Measurements from ENCODE around the gene STAC2.

The STAC2 gene

GRCh38 chr17:39192901-39193300, 32.8 kb downstream of the STAC2 start:
- peaks cover 22% of the 10 kb centered on the region for H3K36me3 ChIP-seq (ENCODE audit: control insufficient read depth, insufficient read depth, low read length)
- no peak overlapping the region for H3K4me3 ChIP-seq (ENCODE audit: low read depth, low read length)
- no peaks in the 10 kb centered on the region for H3K27me3 ChIP-seq (ENCODE audit: control insufficient read depth, insufficient read depth, low read length)
- H3K9me3 ChIP-seq (ENCODE audit: control insufficient read depth, insufficient read depth, low read length), result no peaks in the 10 kb centered on the region
- H3K9ac ChIP-seq (ENCODE audit: low read depth, low read length), result no peak overlapping the region
- peaks cover 11% of the 10 kb centered on the region for H3K4me1 ChIP-seq (ENCODE audit: control insufficient read depth, insufficient read depth, low read length)

GRCh38 chr17:39191750-39192510, 33.8 kb downstream of the STAC2 start:
- H3K36me3 ChIP-seq (ENCODE audit: control insufficient read depth, insufficient read depth, low read length), result peaks cover 28% of the 10 kb centered on the region

GRCh38 chr17:39187152-39187830, 38.5 kb downstream of the STAC2 start:
- H3K9ac ChIP-seq (ENCODE audit: low read depth, low read length), result no peak overlapping the region
- H3K36me3 ChIP-seq (ENCODE audit: control insufficient read depth, insufficient read depth, low read length), result peaks cover 41% of the 10 kb centered on the region
- H3K27me3 ChIP-seq (ENCODE audit: control insufficient read depth, insufficient read depth, low read length), result no peaks in the 10 kb centered on the region
- H3K4me1 ChIP-seq (ENCODE audit: control insufficient read depth, insufficient read depth, low read length), result no peaks in the 10 kb centered on the region
- no peaks in the 10 kb centered on the region for H3K9me3 ChIP-seq (ENCODE audit: control insufficient read depth, insufficient read depth, low read length)
- H3K4me3 ChIP-seq (ENCODE audit: low read depth, low read length), result no peak overlapping the region

More at GRCh38 chr17:39191750-39192510, 33.8 kb downstream of the STAC2 start:
- no peaks in the 10 kb centered on the region for H3K27me3 ChIP-seq (ENCODE audit: control insufficient read depth, insufficient read depth, low read length)
- H3K4me3 ChIP-seq (ENCODE audit: low read depth, low read length), result no peak overlapping the region
- no peak overlapping the region for H3K9ac ChIP-seq (ENCODE audit: low read depth, low read length)
- H3K4me1 ChIP-seq (ENCODE audit: control insufficient read depth, insufficient read depth, low read length), result peaks cover 11% of the 10 kb centered on the region
- H3K9me3 ChIP-seq (ENCODE audit: control insufficient read depth, insufficient read depth, low read length), result no peaks in the 10 kb centered on the region

GRCh38 chr17:39186481-39187002, 39.2 kb downstream of the STAC2 start:
- peaks cover 36% of the 10 kb centered on the region for H3K36me3 ChIP-seq (ENCODE audit: control insufficient read depth, insufficient read depth, low read length)
- no peaks in the 10 kb centered on the region for H3K27me3 ChIP-seq (ENCODE audit: control insufficient read depth, insufficient read depth, low read length)
- no peaks in the 10 kb centered on the region for H3K9me3 ChIP-seq (ENCODE audit: control insufficient read depth, insufficient read depth, low read length)
- H3K4me3 ChIP-seq (ENCODE audit: low read depth, low read length), result no peak overlapping the region
- H3K4me1 ChIP-seq (ENCODE audit: control insufficient read depth, insufficient read depth, low read length), result no peaks in the 10 kb centered on the region
- H3K9ac ChIP-seq (ENCODE audit: low read depth, low read length), result no peak overlapping the region

- no peak overlapping the region for H3K4me3 ChIP-seq (ENCODE audit: low read depth, low read length)
- H3K9ac ChIP-seq (ENCODE audit: low read depth, low read length), result no peak overlapping the region
- H3K36me3 ChIP-seq (ENCODE audit: control insufficient read depth, insufficient read depth, low read length), result peaks cover 33% of the 10 kb centered on the region
- no peaks in the 10 kb centered on the region for H3K9me3 ChIP-seq (ENCODE audit: control insufficient read depth, insufficient read depth, low read length)
- H3K4me1 ChIP-seq (ENCODE audit: control insufficient read depth, insufficient read depth, low read length), result no peaks in the 10 kb centered on the region
- H3K27me3 ChIP-seq (ENCODE audit: control insufficient read depth, insufficient read depth, low read length), result no peaks in the 10 kb centered on the region
Measured at GRCh38 chr17:39183720-39184119, 42.0 kb downstream of the STAC2 start.

GRCh38 chr17:39183045-39183444, 42.7 kb downstream of the STAC2 start:
- Histone ChIP-seq H3K4me3 (ENCODE audit: low read depth, low read length) (no peak overlapping the region), H3K27me3 (ENCODE audit: control insufficient read depth, insufficient read depth, low read length) (no peaks in the 10 kb centered on the region), H3K4me1 (ENCODE audit: control insufficient read depth, insufficient read depth, low read length) (no peaks in the 10 kb centered on the region), H3K9ac (ENCODE audit: low read depth, low read length) (no peak overlapping the region), H3K9me3 (ENCODE audit: control insufficient read depth, insufficient read depth, low read length) (no peaks in the 10 kb centered on the region), H3K36me3 (ENCODE audit: control insufficient read depth, insufficient read depth, low read length) (peaks cover 33% of the 10 kb centered on the region)

- Histone ChIP-seq H3K27me3 (ENCODE audit: control insufficient read depth, insufficient read depth, low read length) (no peaks in the 10 kb centered on the region), H3K9ac (ENCODE audit: low read depth, low read length) (no peak overlapping the region), H3K4me3 (ENCODE audit: low read depth, low read length) (no peak overlapping the region), H3K36me3 (ENCODE audit: control insufficient read depth, insufficient read depth, low read length) (peaks cover 20% of the 10 kb centered on the region), H3K4me1 (ENCODE audit: control insufficient read depth, insufficient read depth, low read length) (no peaks in the 10 kb centered on the region), H3K9me3 (ENCODE audit: control insufficient read depth, insufficient read depth, low read length) (no peaks in the 10 kb centered on the region)
Measured at GRCh38 chr17:39181303-39181702, 44.4 kb downstream of the STAC2 start.

GRCh38 chr17:39178536-39178935, 47.2 kb downstream of the STAC2 start:
- peaks cover 2% of the 10 kb centered on the region for H3K4me1 ChIP-seq (ENCODE audit: control insufficient read depth, insufficient read depth, low read length)
- no peaks in the 10 kb centered on the region for H3K9me3 ChIP-seq (ENCODE audit: control insufficient read depth, insufficient read depth, low read length)
- no peaks in the 10 kb centered on the region for H3K27me3 ChIP-seq (ENCODE audit: control insufficient read depth, insufficient read depth, low read length)
- no peak overlapping the region for H3K4me3 ChIP-seq (ENCODE audit: low read depth, low read length)
- peaks cover 13% of the 10 kb centered on the region for H3K36me3 ChIP-seq (ENCODE audit: control insufficient read depth, insufficient read depth, low read length)
- no peak overlapping the region for H3K9ac ChIP-seq (ENCODE audit: low read depth, low read length)

- Histone ChIP-seq H3K27me3 (ENCODE audit: control insufficient read depth, insufficient read depth, low read length) (no peaks in the 10 kb centered on the region), H3K36me3 (ENCODE audit: control insufficient read depth, insufficient read depth, low read length) (peaks cover 5% of the 10 kb centered on the region), H3K4me3 (ENCODE audit: low read depth, low read length) (peak overlapping the region; percentile 30), H3K9me3 (ENCODE audit: control insufficient read depth, insufficient read depth, low read length) (no peaks in the 10 kb centered on the region), H3K9ac (ENCODE audit: low read depth, low read length) (no peak overlapping the region), H3K4me1 (ENCODE audit: control insufficient read depth, insufficient read depth, low read length) (peaks cover 6% of the 10 kb centered on the region)
Measured at GRCh38 chr17:39177256-39177655, 48.5 kb downstream of the STAC2 start.

- Histone ChIP-seq H3K9ac (ENCODE audit: low read depth, low read length) (no peak overlapping the region), H3K36me3 (ENCODE audit: control insufficient read depth, insufficient read depth, low read length) (peaks cover 5% of the 10 kb centered on the region), H3K4me3 (ENCODE audit: low read depth, low read length) (no peak overlapping the region), H3K4me1 (ENCODE audit: control insufficient read depth, insufficient read depth, low read length) (peaks cover 6% of the 10 kb centered on the region), H3K27me3 (ENCODE audit: control insufficient read depth, insufficient read depth, low read length) (no peaks in the 10 kb centered on the region), H3K9me3 (ENCODE audit: control insufficient read depth, insufficient read depth, low read length) (no peaks in the 10 kb centered on the region)
Measured at GRCh38 chr17:39175695-39176093, 50.1 kb downstream of the STAC2 start.

GRCh38 chr17:39174920-39175694, 50.6 kb downstream of the STAC2 start:
- Histone ChIP-seq H3K27me3 (ENCODE audit: control insufficient read depth, insufficient read depth, low read length) (peaks cover under 1% of the 10 kb centered on the region), H3K9ac (ENCODE audit: low read depth, low read length) (no peak overlapping the region), H3K36me3 (ENCODE audit: control insufficient read depth, insufficient read depth, low read length) (peaks cover 5% of the 10 kb centered on the region), H3K4me1 (ENCODE audit: control insufficient read depth, insufficient read depth, low read length) (peaks cover 6% of the 10 kb centered on the region), H3K4me3 (ENCODE audit: low read depth, low read length) (peak overlapping the region; percentile 45), H3K9me3 (ENCODE audit: control insufficient read depth, insufficient read depth, low read length) (no peaks in the 10 kb centered on the region)
